Astrocyte (in vitro differentiated cells and primary cell): Measurements from ENCODE around the gene ST6GALNAC6.

Source experiments
- CTCF ChIP-seq: IDR thresholded peaks from 2 replicates; pipeline ENCODE4 v1.5.1; 2011; ENCODE audit warnings: low read depth, mild to moderate bottlenecking, inconsistent platforms, low read length, moderate library complexity; ENCODE audit not compliant: insufficient read depth
- EZH2 ChIP-seq: IDR thresholded peaks from 2 replicates; pipeline ENCODE4 v1.6.1; 2012; ENCODE audit warnings: mild to moderate bottlenecking, low read length, inconsistent platforms; ENCODE audit not compliant: insufficient read depth

GRCh38 chr9:127856094-127856728, 43.2 kb downstream of the ST6GALNAC6 start:
- TF ChIP-seq CTCF (no peak), EZH2 (no peak)
